HG02678 (cell line): ENCODE measurements around the gene ANKRD11.
"Not testable (repeated sequence)": the region's sequence is repeated elsewhere in the genome, so short reads cannot be mapped to it uniquely, and the experiment has no call there.

Experiments used
- ATAC-seq: cut with Tn5 transposase; IDR thresholded peaks from one replicate; pipeline ENCODE4 v1.9.1; 2021; ENCODE audit warnings: mild to moderate bottlenecking, moderate library complexity; ENCODE audit not compliant: unreplicated experiment

The ANKRD11 gene

GRCh38 chr16:89454378-89455125, 35.8 kb downstream of the ANKRD11 start:
- ATAC-seq, result not testable (repeated sequence)

DNA sequence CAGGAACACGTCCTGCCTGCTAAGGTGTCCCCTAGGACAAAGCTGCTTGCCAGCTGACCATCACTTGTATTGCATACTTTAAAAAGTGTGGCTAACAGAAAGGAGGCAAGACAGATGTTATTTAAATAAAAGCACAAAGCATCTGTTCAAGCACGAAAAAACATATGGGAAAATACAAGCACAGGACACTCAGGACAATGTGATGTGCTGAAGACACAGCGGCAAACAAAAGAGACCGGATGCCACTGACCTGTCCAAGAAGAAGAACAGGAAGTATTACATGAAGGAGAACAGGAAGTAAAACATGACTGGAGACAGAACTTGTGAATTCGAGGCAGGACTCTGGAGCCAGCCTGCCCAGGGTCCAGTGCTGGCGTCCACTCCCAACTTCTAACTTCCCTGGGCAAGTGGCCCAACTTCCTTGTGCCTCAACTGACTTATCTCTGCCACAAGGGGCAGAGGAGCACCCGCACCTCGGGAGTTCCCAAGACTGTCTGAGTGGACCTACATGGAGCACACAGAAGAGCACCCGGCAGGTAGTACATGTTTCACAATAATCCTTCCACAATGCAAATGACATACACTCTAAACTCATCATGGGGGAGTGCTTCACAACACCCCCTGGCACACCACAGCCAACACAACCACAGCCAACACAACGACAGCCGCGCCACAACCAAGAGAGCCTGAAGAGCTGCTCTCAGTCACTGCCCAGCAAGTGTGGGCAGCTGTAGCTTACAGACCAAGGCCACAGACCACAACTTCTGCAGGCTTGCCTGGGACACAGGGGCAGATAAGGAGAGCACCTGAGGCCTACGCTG, 36.6 kb downstream of the ANKRD11 start:
- ATAC-seq, result no peak

DNA sequence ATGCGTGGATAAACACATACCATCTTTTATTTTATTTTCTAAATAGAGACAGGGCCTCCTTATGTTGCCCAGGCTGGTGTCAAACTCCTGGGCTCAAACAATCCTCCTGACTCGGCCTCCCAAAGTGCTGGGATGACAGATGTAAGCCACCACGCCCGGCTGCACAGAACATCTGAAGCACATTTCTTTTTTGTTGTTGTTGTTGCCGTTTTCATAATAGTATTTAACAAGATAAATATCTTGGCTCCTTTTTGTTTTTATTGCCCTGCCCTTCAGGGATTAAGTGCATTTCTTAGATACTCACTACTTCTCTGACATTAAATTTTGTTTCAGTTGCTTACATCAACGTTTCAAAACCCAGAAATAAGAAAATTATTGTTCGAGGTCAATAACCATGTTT, 37.4 kb downstream of the ANKRD11 start:
- no peak for ATAC-seq

GRCh38 chr16:89452241-89452640, 38.1 kb downstream of the ANKRD11 start:
- ATAC-seq, result no peak

DNA sequence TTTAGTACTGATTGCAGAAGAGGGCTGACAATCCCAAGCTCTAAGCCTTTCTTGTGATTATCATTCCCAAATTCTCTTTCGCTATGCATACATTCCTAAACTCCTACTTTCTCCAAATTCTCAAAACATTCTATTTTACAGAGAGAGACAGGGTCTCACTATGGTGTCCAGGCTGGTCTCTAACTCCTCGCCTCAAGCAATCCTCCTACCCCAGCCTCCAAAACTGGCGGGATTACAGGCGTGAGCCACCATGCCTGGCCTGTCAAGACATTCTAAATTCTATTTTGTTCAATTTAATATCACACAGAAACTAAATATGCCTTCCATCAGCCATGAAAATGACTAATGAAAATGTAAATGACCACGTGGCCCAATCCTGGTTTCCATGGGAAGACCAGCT, 39.8 kb downstream of the ANKRD11 start:
- no peak for ATAC-seq

DNA sequence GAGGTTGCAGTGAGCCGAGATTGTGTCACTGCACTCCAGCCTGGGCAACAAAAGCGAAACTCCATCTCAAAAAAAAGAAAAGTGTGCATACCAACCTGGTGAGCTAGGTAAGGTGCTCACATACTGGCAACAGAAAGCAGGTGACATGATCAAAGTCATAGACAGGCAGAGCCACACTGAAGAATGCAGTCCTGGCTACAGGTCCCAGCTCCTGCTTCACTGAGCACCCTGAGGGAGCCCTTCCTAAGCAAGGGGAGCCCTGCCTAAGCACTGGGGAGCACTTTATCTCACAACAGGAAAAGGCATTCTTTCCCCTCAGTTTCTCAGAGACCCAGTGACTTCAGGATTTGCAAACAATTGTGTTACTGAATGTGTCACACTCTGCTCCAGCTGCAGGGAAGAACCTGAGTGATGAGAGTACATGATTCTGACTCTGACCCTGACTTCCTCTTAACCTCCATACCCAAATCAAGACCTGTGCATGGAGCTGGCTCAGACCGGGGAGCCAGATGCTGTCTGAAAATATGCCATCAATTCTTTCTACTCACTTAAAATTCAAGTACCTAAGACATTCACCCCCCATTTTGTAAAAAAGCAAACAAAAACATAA, 40.5 kb downstream of the ANKRD11 start:
- ATAC-seq, result no peak

- no peak for ATAC-seq
These were observed 41.7 kb downstream of the ANKRD11 start for GRCh38 chr16:89448656-89449055.

GRCh38 chr16:89446975-89447293, 43.4 kb downstream of the ANKRD11 start:
- ATAC-seq, result no peak

DNA sequence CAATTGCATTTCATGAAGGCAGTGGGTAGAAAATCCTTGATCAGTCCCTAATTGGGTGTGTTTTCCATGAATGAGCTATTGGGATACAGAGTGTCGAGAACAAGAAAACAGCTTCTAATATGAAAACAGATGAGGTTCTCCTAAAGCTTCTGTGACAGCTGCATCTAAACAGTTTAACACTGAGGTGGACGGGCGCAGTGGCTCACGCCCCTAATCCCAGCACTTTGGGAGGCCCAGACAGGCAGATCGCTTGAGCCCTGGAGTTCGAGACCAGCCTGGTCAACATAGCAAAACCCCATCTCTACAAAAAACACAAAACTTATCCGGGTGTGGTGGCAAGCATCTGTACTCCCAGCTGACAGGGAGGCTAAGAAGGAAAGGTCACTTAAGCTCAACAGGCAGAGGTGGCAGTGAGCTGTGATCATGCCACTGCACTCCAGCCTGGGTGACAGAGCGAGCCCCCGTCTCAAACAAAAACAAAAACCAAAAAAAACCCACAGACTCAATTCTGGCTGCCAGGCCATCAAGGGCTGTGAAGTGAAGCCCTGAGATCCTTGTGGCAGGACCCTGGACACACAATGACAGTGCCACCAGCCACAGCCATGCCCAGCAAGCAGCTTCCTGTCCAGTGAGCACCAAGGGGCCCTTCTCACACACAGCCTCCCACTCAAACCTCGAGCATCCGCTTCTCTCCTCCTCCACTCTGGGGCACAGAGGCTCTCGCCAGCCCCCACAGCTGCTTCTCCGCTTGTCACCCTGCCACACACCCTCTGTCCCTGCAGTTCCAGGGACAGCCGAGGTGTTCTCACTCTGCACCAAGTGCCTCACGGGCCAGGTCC, 44.0 kb downstream of the ANKRD11 start:
- ATAC-seq, result no peak

GRCh38 chr16:89445166-89445565, 45.2 kb downstream of the ANKRD11 start:
- no peak for ATAC-seq

- ATAC-seq, result no peak
These were observed 45.6 kb downstream of the ANKRD11 start for GRCh38 chr16:89444728-89445127.

GRCh38 chr16:89444151-89444723, 46.1 kb downstream of the ANKRD11 start:
- no peak for ATAC-seq

- no peak for ATAC-seq
These were observed 46.7 kb downstream of the ANKRD11 start for GRCh38 chr16:89443727-89444084.

DNA sequence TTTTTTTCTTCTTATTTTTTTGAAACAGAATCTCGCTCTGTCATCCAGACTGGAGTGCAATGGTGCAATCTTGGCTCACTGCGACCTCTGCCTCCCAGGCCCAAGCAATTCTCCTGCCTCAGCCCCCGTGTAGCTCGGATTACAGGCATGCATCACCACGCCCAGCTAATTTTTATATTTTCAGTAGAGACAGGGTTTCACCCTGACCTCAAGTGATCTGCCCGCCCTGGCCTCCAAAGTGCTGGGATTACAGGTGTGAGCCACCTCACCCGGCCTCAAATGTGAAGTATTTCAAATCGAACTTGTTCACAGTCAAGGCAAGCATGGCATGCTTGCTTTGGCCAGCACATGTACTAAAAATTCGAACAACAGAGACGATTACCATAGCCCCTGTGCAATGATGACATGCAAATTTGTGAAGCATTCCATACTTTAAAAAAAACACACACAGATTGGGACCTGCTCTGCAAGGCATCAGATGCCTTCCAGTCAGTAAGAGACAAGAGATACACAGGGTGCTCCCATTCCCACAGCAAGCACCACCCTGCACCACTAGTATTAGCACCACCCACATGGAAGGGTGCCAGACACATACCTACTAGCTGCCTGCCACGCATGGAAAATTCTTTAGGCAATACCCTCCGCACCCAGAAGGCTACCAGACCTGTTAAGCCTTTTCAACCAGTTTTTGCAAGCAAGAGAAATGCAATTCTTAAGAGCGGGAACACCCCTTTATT, 47.2 kb downstream of the ANKRD11 start:
- no peak for ATAC-seq

GRCh38 chr16:89442588-89442987, 47.8 kb downstream of the ANKRD11 start:
- no peak for ATAC-seq

DNA sequence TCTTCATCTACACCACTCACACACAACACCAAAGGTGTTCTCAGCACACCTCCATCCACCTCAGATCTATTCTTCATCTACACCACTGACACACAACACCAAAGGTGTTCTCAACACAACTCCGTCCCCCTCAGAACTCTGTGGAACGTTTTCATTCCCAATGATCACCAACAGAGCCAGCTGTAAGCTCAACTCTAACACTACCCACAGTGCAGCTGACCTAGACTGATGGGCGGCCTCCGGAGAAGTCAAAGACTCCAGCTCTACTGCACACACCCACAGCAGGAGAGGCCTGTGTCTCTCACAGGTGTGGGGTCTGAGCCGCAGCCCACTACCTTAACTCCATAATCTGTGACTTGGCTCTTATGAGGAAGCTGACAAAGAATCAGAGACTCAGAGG, 50.7 kb downstream of the ANKRD11 start:
- ATAC-seq, result no peak

DNA sequence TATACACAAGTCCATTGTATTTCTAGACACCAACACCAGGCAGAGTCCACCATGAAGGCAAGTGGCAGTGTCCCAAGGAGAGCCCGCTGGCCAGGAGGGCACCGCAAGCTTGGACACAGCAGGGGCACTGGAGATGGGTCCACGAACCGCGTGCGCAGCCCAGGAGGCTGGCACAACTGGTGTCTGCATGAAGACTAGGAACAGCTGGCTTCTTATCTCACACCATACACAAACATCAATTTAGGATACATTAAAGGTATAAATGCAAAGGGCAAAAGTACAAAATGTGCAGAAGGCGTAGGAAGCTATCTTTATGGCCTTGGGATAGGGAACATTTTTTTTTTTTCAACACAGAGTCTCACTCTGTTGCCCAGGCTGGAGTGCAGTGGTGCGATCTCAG, 52.4 kb downstream of the ANKRD11 start:
- ATAC-seq, result no peak

DNA sequence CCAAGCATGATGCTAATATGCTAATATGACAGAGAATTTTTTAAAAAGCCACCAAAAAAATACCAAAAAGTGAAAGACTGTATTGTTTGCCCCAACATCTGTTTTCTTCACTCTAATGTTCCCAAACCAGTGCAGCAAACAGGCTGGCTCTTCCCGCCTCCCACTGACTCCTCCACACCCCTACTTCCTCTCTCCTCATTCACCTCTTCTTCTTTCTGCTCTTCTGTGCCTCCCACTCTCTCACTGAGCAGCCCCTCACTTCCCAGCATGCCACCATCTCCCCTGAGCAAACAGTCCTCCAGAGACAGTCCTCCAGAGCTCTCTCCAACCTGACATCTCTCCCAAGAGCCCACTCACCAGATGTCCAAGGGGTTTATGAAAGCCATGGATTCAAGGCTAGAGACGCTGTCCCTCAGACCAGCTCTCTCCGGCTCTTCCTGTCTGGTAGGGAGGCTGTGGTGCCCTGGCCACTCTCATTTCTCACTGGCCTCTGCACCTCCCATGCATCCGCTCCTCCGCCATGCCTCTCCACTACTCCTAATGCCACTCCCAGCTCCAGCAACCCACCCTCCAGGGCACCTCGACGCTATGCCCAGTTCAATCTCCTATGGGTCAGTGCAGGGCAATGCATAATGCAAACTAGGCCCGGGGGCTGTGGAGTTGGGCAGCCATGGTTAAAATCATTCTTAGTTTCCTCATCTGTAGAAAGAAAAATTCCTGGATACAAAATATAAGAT, 52.9 kb downstream of the ANKRD11 start:
- no peak for ATAC-seq

- no peak for ATAC-seq
These were observed 54.0 kb downstream of the ANKRD11 start for GRCh38 chr16:89436366-89436765.
